ACC112 (cell line): Measurements from ENCODE around the gene MCM6.
A peak's percentile ranks its signal among the peaks of the same experiment; 100 is the strongest.

Experiments used
- H2AFZ ChIP-seq: fragments of 200-600 bp; sonication (generic); one replicate; pipeline ENCODE4 v1.6.0; 2017; ENCODE audit warnings: antibody characterized with exemption, low read length; ENCODE audit not compliant: unreplicated experiment
- H3K27ac ChIP-seq: fragments of 200-600 bp; sonication (generic); 2 replicates; pipeline ENCODE4 v1.5.1; 2014; ENCODE audit warnings: low read depth, mild to moderate bottlenecking, antibody characterized with exemption, low read length, moderate library complexity
- H3K27me3 ChIP-seq: fragments of 200-600 bp; sonication (generic); 2 replicates; pipeline ENCODE4 v1.6.1; 2014; ENCODE audit warnings: mild to moderate bottlenecking, antibody characterized with exemption, low read length, moderate library complexity, mixed read lengths; ENCODE audit not compliant: insufficient read depth
- H3K36me3 ChIP-seq: fragments of 200-600 bp; sonication (generic); 2 replicates; pipeline ENCODE4 v1.6.1; 2016; ENCODE audit warnings: mild to moderate bottlenecking, antibody characterized with exemption, low read length, moderate library complexity, mixed read lengths; ENCODE audit not compliant: insufficient read depth
- H3K4me1 ChIP-seq: fragments of 200-600 bp; sonication (generic); one replicate; pipeline ENCODE4 v1.6.1; 2016; ENCODE audit warnings: low read length, mixed read lengths; ENCODE audit not compliant: insufficient read depth, unreplicated experiment, control insufficient read depth
- H3K4me3 ChIP-seq: fragments of 200-600 bp; sonication (generic); 2 replicates; pipeline ENCODE4 v1.5.1; 2014; ENCODE audit warnings: mild to moderate bottlenecking, low read depth, low read length
- H3K79me2 ChIP-seq: fragments of 200-600 bp; sonication (generic); one replicate; pipeline ENCODE4 v1.6.0; 2016; ENCODE audit warnings: low read length; ENCODE audit not compliant: control insufficient read depth, unreplicated experiment, insufficient read depth

MCM6 gene

DNA sequence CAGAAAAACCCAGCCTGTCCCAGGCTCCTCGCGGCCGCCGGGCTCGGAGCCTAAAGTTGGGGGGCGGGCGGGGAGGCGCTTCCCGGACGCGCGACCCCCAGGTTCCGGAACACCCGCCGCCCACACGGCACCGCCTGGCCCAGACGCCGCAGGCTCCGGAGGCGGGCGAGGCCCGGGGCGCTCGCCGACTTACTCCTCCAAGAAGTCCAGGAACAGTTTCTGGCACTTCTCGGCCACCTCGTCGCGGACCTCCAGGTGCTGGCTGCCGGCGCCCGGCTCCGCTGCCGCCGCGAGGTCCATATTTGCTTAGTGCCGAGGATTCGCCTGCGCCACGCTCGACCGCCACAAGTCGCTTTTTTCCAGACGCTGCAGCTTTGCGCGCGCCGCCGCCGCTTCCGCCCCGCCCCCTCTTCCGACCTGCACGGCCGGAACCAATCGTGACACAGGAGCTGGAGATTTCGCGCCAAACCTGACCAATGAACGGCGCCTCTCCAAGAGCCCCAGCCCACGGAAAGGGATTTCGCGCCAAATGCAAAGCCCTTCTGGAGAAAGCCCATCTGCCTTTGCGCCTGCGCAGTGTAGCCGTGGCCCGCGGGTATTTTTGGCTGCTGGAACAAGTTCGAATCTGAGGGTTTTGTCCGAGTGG lies at the start of gene MCM6:
MCM6 (minus strand) TSS at position 378 of the 646 bp plus-strand sequence; CDS start at position 300, 78 bp downstream.
- peaks cover 20% of the 10 kb centered on the region for H3K4me1 ChIP-seq
- H3K4me3 ChIP-seq = peak within 1 kb of the TSS; percentile 97
- H3K36me3 ChIP-seq = no peaks in the 10 kb centered on the region; the same call in none of the 2 replicates
- H3K27me3 ChIP-seq = no peaks in the 10 kb centered on the region
- H3K79me2 ChIP-seq = peaks cover 29% of the 10 kb centered on the region
- peak within 1 kb of the TSS; percentile 77 for H3K27ac ChIP-seq
- peak within 1 kb of the TSS; percentile 98 for H2AFZ ChIP-seq

DNA sequence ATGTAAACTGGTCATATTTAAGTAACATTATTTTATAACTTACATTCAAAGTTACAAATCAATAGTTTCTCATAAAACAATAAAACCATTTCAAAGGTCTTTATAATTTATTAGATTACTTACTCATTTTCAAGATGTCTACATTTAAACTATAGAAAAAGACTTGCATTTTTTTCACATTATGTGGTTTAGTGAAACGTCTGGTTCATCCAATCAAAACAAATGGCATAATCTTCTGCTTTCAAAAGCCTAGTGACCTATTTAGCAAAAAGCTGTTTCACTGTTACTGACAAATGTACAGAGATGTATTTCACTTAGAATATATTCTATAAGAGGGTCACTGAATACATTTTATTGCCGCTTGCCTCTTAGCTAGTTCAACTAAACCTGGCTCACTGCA lies 49.3 kb upstream of the MCM6 start:
- H3K79me2 ChIP-seq = no peaks in the 10 kb centered on the region
- H3K4me1 ChIP-seq = peaks cover 4% of the 10 kb centered on the region
- H3K4me3 ChIP-seq = no peak overlapping the region
- H3K27ac ChIP-seq = no peak overlapping the region
- no peak overlapping the region for H2AFZ ChIP-seq
- no peaks in the 10 kb centered on the region for H3K27me3 ChIP-seq
- H3K36me3 ChIP-seq = peaks cover 19% of the 10 kb centered on the region

GRCh38 chr2:135916207-135916606 lies 40.0 kb upstream of the MCM6 start:
- Histone ChIP-seq H3K36me3 (peaks cover 18% of the 10 kb centered on the region; the same call in 1 of the 2 replicates), H3K4me1 (no peaks in the 10 kb centered on the region), H3K79me2 (no peaks in the 10 kb centered on the region), H3K27ac (no peak overlapping the region), H3K4me3 (no peak overlapping the region), H2AFZ (no peak overlapping the region), H3K27me3 (no peaks in the 10 kb centered on the region)

GRCh38 chr2:135914485-135914884 lies 38.2 kb upstream of the MCM6 start:
- Histone ChIP-seq H3K27ac (no peak overlapping the region), H2AFZ (no peak overlapping the region), H3K27me3 (no peaks in the 10 kb centered on the region), H3K4me1 (no peaks in the 10 kb centered on the region), H3K36me3 (peaks cover 25% of the 10 kb centered on the region), H3K4me3 (no peak overlapping the region), H3K79me2 (no peaks in the 10 kb centered on the region)

DNA sequence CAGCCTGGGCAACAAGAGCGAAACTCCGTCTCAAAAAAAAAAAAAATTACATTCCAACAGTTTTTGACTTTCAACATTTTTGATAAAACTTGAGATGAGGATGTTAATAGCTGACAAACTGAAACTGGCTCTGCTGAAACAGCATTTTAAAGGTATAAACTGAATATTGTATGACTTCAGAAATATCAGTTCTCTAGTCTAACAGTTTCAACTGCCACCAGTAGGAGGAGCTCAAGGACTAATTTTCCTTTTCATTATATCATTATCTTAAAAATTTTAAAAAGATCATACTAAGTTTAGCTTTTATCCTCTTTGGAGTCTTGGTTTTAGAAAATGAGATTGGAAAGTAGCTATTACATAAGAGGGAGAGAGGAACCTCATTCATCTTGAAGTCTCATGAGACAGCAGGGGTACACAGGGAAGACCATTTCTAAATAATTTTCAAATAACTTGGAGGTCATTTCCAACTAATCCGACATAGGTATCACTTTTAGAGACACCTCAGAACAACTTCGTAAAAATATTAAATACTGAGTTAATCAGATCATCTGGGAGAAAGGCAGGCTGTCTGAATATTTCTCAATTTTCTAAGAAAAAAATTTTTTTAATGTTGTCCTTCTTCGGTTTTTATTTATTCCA lies 37.6 kb upstream of the MCM6 start:
- Histone ChIP-seq H2AFZ (no peak overlapping the region), H3K4me1 (no peaks in the 10 kb centered on the region), H3K36me3 (peaks cover 29% of the 10 kb centered on the region), H3K4me3 (no peak overlapping the region), H3K79me2 (no peaks in the 10 kb centered on the region), H3K27me3 (no peaks in the 10 kb centered on the region), H3K27ac (no peak overlapping the region)

DNA sequence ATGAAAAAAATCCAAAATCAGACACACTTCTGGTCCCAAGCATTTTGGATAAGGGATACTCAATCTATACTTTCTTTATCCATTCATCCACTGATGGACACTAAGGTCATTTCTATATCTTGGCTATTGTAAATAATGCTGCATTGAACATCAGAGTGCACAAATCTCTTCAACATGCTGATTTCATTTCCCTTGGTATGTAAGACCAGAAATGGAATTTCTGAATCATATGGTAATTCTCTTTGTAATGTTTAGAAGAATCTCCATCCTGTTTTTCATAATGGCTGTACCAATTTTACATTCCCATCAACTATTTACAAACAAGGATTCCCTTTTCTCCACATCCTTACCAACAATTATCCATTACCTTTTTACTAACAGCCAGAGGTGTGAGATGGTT lies 33.7 kb upstream of the MCM6 start:
- no peaks in the 10 kb centered on the region for H3K4me1 ChIP-seq
- no peak overlapping the region for H3K4me3 ChIP-seq
- no peak overlapping the region for H2AFZ ChIP-seq
- H3K36me3 ChIP-seq = peaks cover 40% of the 10 kb centered on the region
- no peaks in the 10 kb centered on the region for H3K27me3 ChIP-seq
- H3K79me2 ChIP-seq = no peaks in the 10 kb centered on the region
- 0 out of 2 replicates have a peak overlapping the region, but pooled peaks have one; percentile 4 for H3K27ac ChIP-seq

GRCh38 chr2:135905679-135906078 lies 29.4 kb upstream of the MCM6 start:
- H3K36me3 ChIP-seq = peaks cover 24% of the 10 kb centered on the region
- H3K4me1 ChIP-seq = no peaks in the 10 kb centered on the region
- H3K4me3 ChIP-seq = no peak overlapping the region
- H3K27ac ChIP-seq = no peak overlapping the region
- no peak overlapping the region for H2AFZ ChIP-seq
- H3K79me2 ChIP-seq = no peaks in the 10 kb centered on the region
- H3K27me3 ChIP-seq = no peaks in the 10 kb centered on the region

DNA sequence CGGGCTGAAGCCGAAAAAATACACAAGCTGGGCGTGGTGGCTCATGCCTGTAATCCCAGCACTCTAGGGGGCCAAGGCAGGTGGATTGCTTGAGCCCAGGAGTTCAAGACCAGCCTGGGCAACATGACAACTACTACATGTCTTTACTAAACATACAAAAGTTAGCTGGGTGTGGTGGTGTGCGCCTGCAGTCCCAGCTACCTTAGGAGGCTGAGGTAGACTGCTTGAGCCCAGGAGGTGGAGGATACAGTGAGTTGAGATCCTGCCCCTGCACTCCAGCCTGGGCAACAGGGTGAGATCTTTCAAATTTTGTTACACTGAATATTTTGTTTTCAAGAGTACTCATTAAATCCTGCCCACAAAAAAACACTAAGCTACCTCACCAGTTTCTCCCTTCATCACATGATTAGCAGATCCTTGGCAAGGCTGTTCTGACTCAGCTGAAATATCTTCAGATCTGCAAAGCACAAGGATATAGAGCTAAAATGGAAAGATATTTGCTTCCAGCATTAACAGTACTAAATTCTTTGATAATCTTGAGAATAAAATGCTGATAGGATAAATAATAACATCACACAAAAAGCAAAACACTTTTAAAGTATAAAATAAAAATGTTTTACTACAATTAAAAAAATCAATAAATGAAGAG lies 28.2 kb upstream of the MCM6 start:
- H3K27me3 ChIP-seq = no peaks in the 10 kb centered on the region
- no peak overlapping the region for H3K4me3 ChIP-seq
- H2AFZ ChIP-seq = no peak overlapping the region
- no peak overlapping the region for H3K27ac ChIP-seq
- H3K36me3 ChIP-seq = peaks cover 15% of the 10 kb centered on the region
- no peaks in the 10 kb centered on the region for H3K79me2 ChIP-seq
- no peaks in the 10 kb centered on the region for H3K4me1 ChIP-seq

DNA sequence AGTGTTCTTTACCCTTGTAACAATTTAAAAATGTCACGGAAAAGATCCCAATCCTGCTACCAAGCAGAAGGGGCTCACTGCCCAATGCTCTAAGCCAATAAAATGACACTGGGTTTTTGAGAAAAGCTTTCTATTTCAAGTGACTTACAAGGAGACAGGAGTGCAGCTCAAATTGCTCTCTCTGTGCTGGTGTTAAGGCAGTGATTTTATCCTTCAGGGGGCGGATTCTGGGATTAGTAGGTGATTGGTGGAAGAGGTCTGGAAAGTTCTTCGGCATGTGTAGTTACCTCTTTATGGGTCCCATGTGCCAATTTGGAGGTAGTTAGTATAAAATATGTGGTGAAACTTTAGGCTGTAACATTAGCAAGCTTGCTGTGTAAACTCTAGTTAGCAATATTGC lies 27.4 kb upstream of the MCM6 start:
- H3K4me3 ChIP-seq = no peak overlapping the region
- H2AFZ ChIP-seq = no peak overlapping the region
- H3K27me3 ChIP-seq = no peaks in the 10 kb centered on the region
- H3K27ac ChIP-seq = no peak overlapping the region
- peaks cover 12% of the 10 kb centered on the region; the same call in 1 of the 2 replicates for H3K36me3 ChIP-seq
- no peaks in the 10 kb centered on the region for H3K79me2 ChIP-seq
- H3K4me1 ChIP-seq = no peaks in the 10 kb centered on the region

GRCh38 chr2:135899567-135899966 lies 23.3 kb upstream of the MCM6 start:
- H3K36me3 ChIP-seq = 0 out of 2 replicates have a peak, but pooled peaks cover 3% of the 10 kb centered on the region
- H3K79me2 ChIP-seq = no peaks in the 10 kb centered on the region
- H3K4me3 ChIP-seq = no peak overlapping the region
- H3K4me1 ChIP-seq = no peaks in the 10 kb centered on the region
- no peak overlapping the region for H2AFZ ChIP-seq
- H3K27ac ChIP-seq = no peak overlapping the region
- H3K27me3 ChIP-seq = no peaks in the 10 kb centered on the region
